K562 (cell line): ENCODE measurements around the gene ODAD4. TPM values are rescaled to one million over a fixed set of nuclear protein-coding genes. Genes with fewer than 3 reads are reported as not detected.
A peak's percentile ranks its signal among the peaks of the same experiment; 100 is the strongest.

Source experiments
- BHLHE40 ChIP-seq: IDR thresholded peaks from 2 replicates; pipeline ENCODE4 v1.6.1; 2011; ENCODE audit warnings: low read length, improper control_type of control experiment
- GTF2E2 ChIP-seq: fragments of 200-800 bp; sonication (Bioruptor generic); IDR thresholded peaks from 2 replicates; pipeline ENCODE4 v1.6.1; 2016; ENCODE audit warnings: missing genetic modification characterization, missing compliant biosample characterization
- KAT2B ChIP-seq: IDR thresholded peaks from one replicate; pipeline ENCODE4 v1.6.1; 2012; ENCODE audit warnings: low read depth, mild to moderate bottlenecking, control low read depth, inconsistent platforms, low read length, moderate library complexity
- MAFF ChIP-seq: IDR thresholded peaks from 2 replicates; pipeline ENCODE4 v1.6.1; 2012; ENCODE audit warnings: low read length, improper control_type of control experiment
- MIER1 ChIP-seq: fragments of 450-650 bp; IDR thresholded peaks from 2 replicates; pipeline ENCODE4 v1.6.1; 2016; ENCODE audit warnings: antibody characterized with exemption, mild to moderate bottlenecking, low read depth
- PHF20 ChIP-seq: fragments of 450-650 bp; IDR thresholded peaks from 2 replicates; pipeline ENCODE4 v1.6.1; 2018; ENCODE audit not compliant: partially characterized antibody
- PURB ChIP-seq: sonication (generic); formaldehyde crosslinking; IDR thresholded peaks from 2 replicates; pipeline ENCODE4 v1.9.0; 2021; ENCODE audit warnings: low read depth, mild to moderate bottlenecking, missing genetic modification reagents
- RUNX1 ChIP-seq: sonication (generic); IDR thresholded peaks from 2 replicates; pipeline ENCODE4 v1.6.1; 2016; ENCODE audit warnings: antibody characterized with exemption, low read depth
- SAFB ChIP-seq: fragments of 200-400 bp; formaldehyde crosslinking; IDR thresholded peaks from 2 replicates; pipeline ENCODE4 v1.6.1; 2017; ENCODE audit warnings: low read depth, low read length, borderline replicate concordance
- SIN3A ChIP-seq, 2 experiments: fragments of 150-350 bp in 1 of 2; IDR thresholded peaks; 2 replicates each; pipeline ENCODE4 v1.6.1; 2011 to 2016; ENCODE audit warnings: borderline replicate concordance in 2 of 2, low read depth in 2 of 2, low read length in 2 of 2, mild to moderate bottlenecking in 2 of 2, moderate library complexity in 2 of 2; ENCODE audit not compliant: control insufficient read depth in 1 of 2
- SOX6 ChIP-seq: fragments of 450-650 bp; IDR thresholded peaks from 2 replicates; pipeline ENCODE4 v1.6.1; 2014; ENCODE audit warnings: mild to moderate bottlenecking
- ZC3H4 ChIP-seq: sonication (generic); formaldehyde crosslinking; IDR thresholded peaks from 2 replicates; pipeline ENCODE4 v1.9.0; 2021; ENCODE audit warnings: missing genetic modification reagents, borderline replicate concordance
- ZNF668 ChIP-seq: fragments of 250-450 bp; sonication (Bioruptor Pico); IDR thresholded peaks from 2 replicates; pipeline ENCODE4 v1.8.0; 2022; ENCODE audit warnings: mild to moderate bottlenecking, inconsistent platforms
- ZNF764 ChIP-seq: fragments of 250-450 bp; sonication (Bioruptor Pico); IDR thresholded peaks from 2 replicates; pipeline ENCODE4 v1.4.0; 2020; ENCODE audit warnings: low read depth, mild to moderate bottlenecking, moderate library complexity
- polyA plus RNA-seq, 8 experiments: library from polyadenylated mRNA; depleted of rRNA in 4 of 8; stranded (reverse) in 5 of 8; unstranded in 3 of 8; fragments of >200 nt; fragmentation: Nextera tagmentation in 2 of 8; fragmentation: Illumina TruSeq in 1 of 8; extraction: Ambion mirVana in 2 of 8; extraction: Trizol in 1 of 8; gene quantifications; 2 replicates each; pipeline versions ENCODE4 v1.2.1 to v1.2.3, GENCODE V29; 2011 to 2014; ENCODE audit warnings: inconsistent platforms in 1 of 8, missing spikeins in 1 of 8
- total RNA-seq, 7 experiments: library from RNA; depleted of rRNA in 6 of 7; stranded (reverse); fragments of >200 nt in 6 of 7; fragmentation: Illumina TruSeq in 2 of 7; extraction: Trizol in 2 of 7; gene quantifications; 2 replicates each; pipeline versions ENCODE4 v1.2.1 to v1.2.3, GENCODE V29; 2011 to 2021; ENCODE audit warnings: low replicate concordance in 1 of 7
- TF ChIP-seq, protein P1 (sequence below), 2 experiments: fragments of 450-650 bp in 1 of 2; sonication (generic) in 1 of 2; formaldehyde crosslinking in 1 of 2; IDR thresholded peaks in 1 of 2; conservative IDR thresholded peaks in 1 of 2; 2 replicates each; pipeline versions ENCODE4 v1.6.1 to v1.8.1; 2016 to 2023; ENCODE audit warnings: mild to moderate bottlenecking in 2 of 2, moderate library complexity in 2 of 2, inconsistent platforms in 1 of 2, missing genetic modification reagents in 1 of 2
- TF ChIP-seq, protein P2 (sequence below): fragments of 450-650 bp; IDR thresholded peaks from 2 replicates; pipeline ENCODE4 v1.6.1; 2016; ENCODE audit warnings: low read depth, mild to moderate bottlenecking, moderate library complexity
- TF ChIP-seq, protein P3 (sequence below): fragments of 450-650 bp; formaldehyde crosslinking; IDR thresholded peaks from 2 replicates; pipeline ENCODE4 v1.4.0; 2022; ENCODE audit warnings: mild to moderate bottlenecking, moderate library complexity
- TF ChIP-seq, protein P4 (sequence below): sonication (generic); formaldehyde crosslinking; IDR thresholded peaks from 2 replicates; pipeline ENCODE4 v1.8.0; 2022; ENCODE audit warnings: mild to moderate bottlenecking, low read depth, missing genetic modification reagents
- TF ChIP-seq, protein P5 (sequence below): fragments of 450-650 bp; formaldehyde crosslinking; IDR thresholded peaks from 2 replicates; pipeline ENCODE4 v1.4.0; 2020; ENCODE audit warnings: mild to moderate bottlenecking, moderate library complexity
- TF ChIP-seq, protein P6 (sequence below): fragments of 250-450 bp; sonication (Bioruptor Pico); IDR thresholded peaks from 2 replicates; pipeline ENCODE4 v1.4.0; 2020; ENCODE audit warnings: borderline replicate concordance

Gene ODAD4
- total and polyA plus RNA-seq, 9 of the 15 experiments (the other 6 are each of a cell fraction or from before 2014, with no cell fraction given): 0.09 to 0.98 (median 0.51) TPM

DNA sequence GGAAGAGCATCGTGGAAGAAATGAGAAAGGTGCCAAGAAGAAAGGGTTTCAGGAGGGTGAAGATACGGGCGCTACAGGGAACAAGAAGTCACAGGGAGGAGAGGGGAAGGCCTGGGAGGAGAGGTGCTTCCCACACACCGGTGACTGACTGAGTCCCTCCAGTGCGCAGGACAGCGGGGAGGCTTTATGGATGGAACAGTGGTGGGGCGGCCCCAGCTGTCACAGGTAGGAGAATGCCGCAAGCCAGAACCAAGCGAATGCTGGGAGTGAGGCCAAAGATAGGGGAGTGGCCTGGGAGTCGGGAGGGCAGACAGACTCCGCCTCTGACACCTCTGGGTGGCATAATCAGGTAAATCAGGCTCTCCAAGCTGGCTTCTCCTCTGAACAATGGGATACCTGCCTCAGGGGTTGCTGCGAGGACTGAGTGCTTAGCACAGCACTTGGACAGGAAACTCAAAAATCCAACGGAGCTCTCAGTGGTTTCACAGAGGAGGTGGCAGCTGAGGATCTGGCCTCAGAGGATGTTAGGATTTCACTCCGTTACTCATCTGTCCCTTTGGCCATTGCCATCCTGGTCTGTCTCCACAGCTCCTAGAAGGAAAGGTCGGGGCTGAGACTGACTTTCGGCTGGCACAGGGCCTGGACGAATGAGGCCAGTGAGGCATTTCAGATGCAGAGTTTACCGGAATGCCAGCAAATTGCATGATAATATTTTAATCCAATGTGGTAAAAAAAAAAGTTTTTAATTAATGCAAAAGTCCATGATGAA is 35.5 kb downstream of the ODAD4 start (continued):
- TF ChIP-seq, protein P1, sequence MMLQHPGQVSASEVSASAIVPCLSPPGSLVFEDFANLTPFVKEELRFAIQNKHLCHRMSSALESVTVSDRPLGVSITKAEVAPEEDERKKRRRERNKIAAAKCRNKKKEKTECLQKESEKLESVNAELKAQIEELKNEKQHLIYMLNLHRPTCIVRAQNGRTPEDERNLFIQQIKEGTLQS (IDR thresholded peaks at IDR 0.05): no peak
- TF ChIP-seq, protein P1 (CRISPR knock-in tag; conservative IDR thresholded peaks at IDR 0.05): 0 out of 2 replicates have a peak, but pooled peaks have one; percentile 20
- TF ChIP-seq PHF20 (no peak), ZNF668 (CRISPR knock-in tag) (no peak), BHLHE40 (no peak), GTF2E2 (no peak), RUNX1 (no peak), ZNF764 (CRISPR knock-in tag) (no peak), PURB (CRISPR knock-in tag) (no peak), MAFF (no peak), ZC3H4 (no peak), SIN3A (IDR thresholded peaks at IDR 0.05; ENCODE audit: borderline replicate concordance in 2 of 2, control insufficient read depth in 1 of 2, low read depth in 2 of 2, low read length in 2 of 2) (0 out of 4 replicates have a peak, but pooled peaks of 1 of the 2 experiments have one; percentile 27), MIER1 (0 out of 2 replicates have a peak, but pooled peaks have one; percentile 22), SOX6 (0 out of 2 replicates have a peak, but pooled peaks have one; percentile 19), SAFB (no peak), KAT2B (no peak)
- TF ChIP-seq, protein P2, sequence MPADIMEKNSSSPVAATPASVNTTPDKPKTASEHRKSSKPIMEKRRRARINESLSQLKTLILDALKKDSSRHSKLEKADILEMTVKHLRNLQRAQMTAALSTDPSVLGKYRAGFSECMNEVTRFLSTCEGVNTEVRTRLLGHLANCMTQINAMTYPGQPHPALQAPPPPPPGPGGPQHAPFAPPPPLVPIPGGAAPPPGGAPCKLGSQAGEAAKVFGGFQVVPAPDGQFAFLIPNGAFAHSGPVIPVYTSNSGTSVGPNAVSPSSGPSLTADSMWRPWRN: no peak
- TF ChIP-seq, protein P3, sequence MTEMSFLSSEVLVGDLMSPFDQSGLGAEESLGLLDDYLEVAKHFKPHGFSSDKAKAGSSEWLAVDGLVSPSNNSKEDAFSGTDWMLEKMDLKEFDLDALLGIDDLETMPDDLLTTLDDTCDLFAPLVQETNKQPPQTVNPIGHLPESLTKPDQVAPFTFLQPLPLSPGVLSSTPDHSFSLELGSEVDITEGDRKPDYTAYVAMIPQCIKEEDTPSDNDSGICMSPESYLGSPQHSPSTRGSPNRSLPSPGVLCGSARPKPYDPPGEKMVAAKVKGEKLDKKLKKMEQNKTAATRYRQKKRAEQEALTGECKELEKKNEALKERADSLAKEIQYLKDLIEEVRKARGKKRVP (CRISPR knock-in tag): no peak
- TF ChIP-seq, protein P4, sequence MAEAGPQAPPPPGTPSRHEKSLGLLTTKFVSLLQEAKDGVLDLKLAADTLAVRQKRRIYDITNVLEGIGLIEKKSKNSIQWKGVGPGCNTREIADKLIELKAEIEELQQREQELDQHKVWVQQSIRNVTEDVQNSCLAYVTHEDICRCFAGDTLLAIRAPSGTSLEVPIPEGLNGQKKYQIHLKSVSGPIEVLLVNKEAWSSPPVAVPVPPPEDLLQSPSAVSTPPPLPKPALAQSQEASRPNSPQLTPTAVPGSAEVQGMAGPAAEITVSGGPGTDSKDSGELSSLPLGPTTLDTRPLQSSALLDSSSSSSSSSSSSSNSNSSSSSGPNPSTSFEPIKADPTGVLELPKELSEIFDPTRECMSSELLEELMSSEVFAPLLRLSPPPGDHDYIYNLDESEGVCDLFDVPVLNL (CRISPR knock-in tag): no peak
- TF ChIP-seq, protein P5, sequence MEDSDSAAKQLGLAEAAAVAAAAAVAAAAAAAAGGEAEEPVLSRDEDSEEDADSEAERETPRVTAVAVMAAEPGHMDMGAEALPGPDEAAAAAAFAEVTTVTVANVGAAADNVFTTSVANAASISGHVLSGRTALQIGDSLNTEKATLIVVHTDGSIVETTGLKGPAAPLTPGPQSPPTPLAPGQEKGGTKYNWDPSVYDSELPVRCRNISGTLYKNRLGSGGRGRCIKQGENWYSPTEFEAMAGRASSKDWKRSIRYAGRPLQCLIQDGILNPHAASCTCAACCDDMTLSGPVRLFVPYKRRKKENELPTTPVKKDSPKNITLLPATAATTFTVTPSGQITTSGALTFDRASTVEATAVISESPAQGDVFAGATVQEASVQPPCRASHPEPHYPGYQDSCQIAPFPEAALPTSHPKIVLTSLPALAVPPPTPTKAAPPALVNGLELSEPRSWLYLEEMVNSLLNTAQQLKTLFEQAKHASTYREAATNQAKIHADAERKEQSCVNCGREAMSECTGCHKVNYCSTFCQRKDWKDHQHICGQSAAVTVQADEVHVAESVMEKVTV: no peak
- TF ChIP-seq, protein P6, sequence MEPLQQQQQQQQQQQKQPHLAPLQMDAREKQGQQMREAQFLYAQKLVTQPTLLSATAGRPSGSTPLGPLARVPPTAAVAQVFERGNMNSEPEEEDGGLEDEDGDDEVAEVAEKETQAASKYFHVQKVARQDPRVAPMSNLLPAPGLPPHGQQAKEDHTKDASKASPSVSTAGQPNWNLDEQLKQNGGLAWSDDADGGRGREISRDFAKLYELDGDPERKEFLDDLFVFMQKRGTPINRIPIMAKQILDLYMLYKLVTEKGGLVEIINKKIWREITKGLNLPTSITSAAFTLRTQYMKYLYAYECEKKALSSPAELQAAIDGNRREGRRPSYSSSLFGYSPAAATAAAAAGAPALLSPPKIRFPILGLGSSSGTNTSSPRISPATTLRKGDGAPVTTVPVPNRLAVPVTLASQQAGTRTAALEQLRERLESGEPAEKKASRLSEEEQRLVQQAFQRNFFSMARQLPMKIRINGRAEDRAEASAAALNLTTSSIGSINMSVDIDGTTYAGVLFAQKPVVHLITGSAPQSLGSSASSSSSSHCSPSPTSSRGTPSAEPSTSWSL: no peak
